WTC11 (cell line): Measurements from ENCODE around the gene JOSD2. TPM values are rescaled to one million over a fixed set of nuclear protein-coding genes. Genes with fewer than 3 reads are reported as not detected.

Source experiments
- ATAC-seq: fragments of 200-7000 bp; cut with Tn5 transposase; 2 replicates; pipeline ENCODE4 v1.10.0; 2021; ENCODE audit warnings: mild to moderate bottlenecking, moderate library complexity
- CTCF ChIA-PET: fragments of 300-600 bp; sonication (Branson Sonifier 250); formaldehyde crosslinking; loops from one replicate; lab custom pipeline; 2021; ENCODE audit warnings: antibody characterized with exemption; lab: Charles Lee
- POLR2A ChIA-PET: fragments of 350-600 bp; sonication (Branson Sonifier 250); formaldehyde crosslinking; loops from one replicate; lab custom pipeline; 2021; ENCODE audit warnings: antibody characterized with exemption; lab: Charles Lee
- DNase-seq: peaks from one replicate; pipeline ENCODE4 v3.0.0; 2021; ENCODE audit warnings: low spot score
- H3K27ac Mint-ChIP-seq: 2 replicates; pipeline ENCODE4 v1.8.0; 2021; ENCODE audit warnings: mixed read lengths
- H3K27me3 Mint-ChIP-seq: 2 replicates; pipeline ENCODE4 v1.8.0; 2021; ENCODE audit warnings: low read depth, mild to moderate bottlenecking, moderate library complexity, mixed read lengths
- H3K36me3 Mint-ChIP-seq: 2 replicates; pipeline ENCODE4 v1.8.0; 2021; ENCODE audit warnings: mixed read lengths
- H3K4me1 Mint-ChIP-seq: 2 replicates; pipeline ENCODE4 v1.8.0; 2022; ENCODE audit warnings: mixed read lengths
- H3K4me3 Mint-ChIP-seq: 2 replicates; pipeline ENCODE4 v1.8.0; 2021; ENCODE audit warnings: mild to moderate bottlenecking, moderate library complexity, mixed read lengths
- H3K9me3 Mint-ChIP-seq: 2 replicates; pipeline ENCODE4 v1.8.0; 2021; ENCODE audit warnings: mixed read lengths
- CTCF ChIP-seq: fragments of 200-600 bp; IDR thresholded peaks from 2 replicates; pipeline ENCODE4 v1.8.0; 2022; ENCODE audit warnings: antibody characterized with exemption
- ELF4 ChIP-seq: sonication (generic); formaldehyde crosslinking; IDR thresholded peaks from 2 replicates; pipeline ENCODE4 v1.8.1; 2022; ENCODE audit warnings: low read depth, mild to moderate bottlenecking, moderate library complexity, missing genetic modification reagents
- EMX1 ChIP-seq: fragments of 250-450 bp; sonication (Bioruptor Pico); IDR thresholded peaks from 2 replicates; pipeline ENCODE4 v1.8.0; 2021; ENCODE audit warnings: mild to moderate bottlenecking
- ESRRA ChIP-seq: sonication (generic); formaldehyde crosslinking; IDR thresholded peaks from 2 replicates; pipeline ENCODE4 v1.8.1; 2022; ENCODE audit warnings: mild to moderate bottlenecking, missing genetic modification reagents, borderline replicate concordance
- HMGA2 ChIP-seq: fragments of 250-450 bp; sonication (Bioruptor Pico); IDR thresholded peaks from 2 replicates; pipeline ENCODE4 v1.4.0; 2021; ENCODE audit warnings: mild to moderate bottlenecking, moderate library complexity
- NFATC4 ChIP-seq: fragments of 250-450 bp; sonication (Bioruptor Pico); IDR thresholded peaks from 2 replicates; pipeline ENCODE4 v1.9.0; 2021; ENCODE audit warnings: mild to moderate bottlenecking
- PRRX2 ChIP-seq: fragments of 250-450 bp; sonication (Bioruptor Pico); IDR thresholded peaks from 2 replicates; pipeline ENCODE4 v1.8.0; 2021; ENCODE audit warnings: mild to moderate bottlenecking
- SP1 ChIP-seq: sonication (generic); formaldehyde crosslinking; conservative IDR thresholded peaks from 2 replicates; pipeline ENCODE4 v1.8.1; 2022; ENCODE audit warnings: missing genetic modification reagents
- TEAD4 ChIP-seq: sonication (generic); formaldehyde crosslinking; IDR thresholded peaks from 2 replicates; pipeline ENCODE4 v1.8.0; 2022; ENCODE audit warnings: mild to moderate bottlenecking, missing genetic modification reagents
- ZBTB21 ChIP-seq: sonication (generic); formaldehyde crosslinking; IDR thresholded peaks from 2 replicates; pipeline ENCODE4 v1.8.1; 2023; ENCODE audit warnings: mild to moderate bottlenecking, missing genetic modification reagents, borderline replicate concordance
- ZMAT4 ChIP-seq: fragments of 250-450 bp; sonication (Bioruptor Pico); IDR thresholded peaks from 2 replicates; pipeline ENCODE4 v1.9.0; 2021; ENCODE audit warnings: mild to moderate bottlenecking
- ZNF121 ChIP-seq: sonication (generic); formaldehyde crosslinking; IDR thresholded peaks from 2 replicates; pipeline ENCODE4 v1.8.0; 2023; ENCODE audit warnings: missing genetic modification reagents
- ZNF396 ChIP-seq: fragments of 250-450 bp; sonication (Bioruptor Pico); IDR thresholded peaks from 2 replicates; pipeline ENCODE4 v1.8.0; 2021; ENCODE audit warnings: mild to moderate bottlenecking, moderate library complexity, borderline replicate concordance
- ZNF416 ChIP-seq: fragments of 250-450 bp; sonication (Bioruptor Pico); IDR thresholded peaks from 2 replicates; pipeline ENCODE4 v1.9.0; 2021; ENCODE audit warnings: mild to moderate bottlenecking, inconsistent platforms
- ZNF425 ChIP-seq: fragments of 250-450 bp; sonication (Bioruptor Pico); conservative IDR thresholded peaks from 2 replicates; pipeline ENCODE4 v1.9.0; 2021; ENCODE audit warnings: mild to moderate bottlenecking
- ZNF512 ChIP-seq: sonication (generic); formaldehyde crosslinking; IDR thresholded peaks from 2 replicates; pipeline ENCODE4 v1.8.1; 2022; ENCODE audit warnings: missing genetic modification reagents, borderline replicate concordance
- total RNA-seq: library from RNA; stranded (reverse); gene quantifications from 3 replicates; pipeline ENCODE4 v1.2.3, GENCODE V29; 2021
- TF ChIP-seq, protein P1 (sequence below): sonication (generic); formaldehyde crosslinking; IDR thresholded peaks from 2 replicates; pipeline ENCODE4 v1.8.1; 2023; ENCODE audit warnings: mild to moderate bottlenecking, moderate library complexity, missing genetic modification reagents
- TF ChIP-seq, protein P2 (sequence below): sonication (generic); formaldehyde crosslinking; IDR thresholded peaks from 2 replicates; pipeline ENCODE4 v1.8.1; 2022; ENCODE audit warnings: mild to moderate bottlenecking, moderate library complexity, missing genetic modification reagents
- TF ChIP-seq, protein P3 (sequence below): sonication (generic); formaldehyde crosslinking; IDR thresholded peaks from 2 replicates; pipeline ENCODE4 v1.8.1; 2022; ENCODE audit warnings: mild to moderate bottlenecking, missing genetic modification reagents, moderate library complexity, borderline replicate concordance
- TF ChIP-seq, protein P4 (sequence below): sonication (generic); formaldehyde crosslinking; IDR thresholded peaks from 2 replicates; pipeline ENCODE4 v1.8.0; 2022; ENCODE audit warnings: mild to moderate bottlenecking, missing genetic modification reagents
- TF ChIP-seq, protein P5 (sequence below): sonication (generic); formaldehyde crosslinking; IDR thresholded peaks from 2 replicates; pipeline ENCODE4 v1.8.1; 2022; ENCODE audit warnings: low read depth, missing genetic modification reagents, borderline replicate concordance

Gene JOSD2
- total RNA-seq, 1 experiment from 2014 or later = 4.0 TPM

DNA sequence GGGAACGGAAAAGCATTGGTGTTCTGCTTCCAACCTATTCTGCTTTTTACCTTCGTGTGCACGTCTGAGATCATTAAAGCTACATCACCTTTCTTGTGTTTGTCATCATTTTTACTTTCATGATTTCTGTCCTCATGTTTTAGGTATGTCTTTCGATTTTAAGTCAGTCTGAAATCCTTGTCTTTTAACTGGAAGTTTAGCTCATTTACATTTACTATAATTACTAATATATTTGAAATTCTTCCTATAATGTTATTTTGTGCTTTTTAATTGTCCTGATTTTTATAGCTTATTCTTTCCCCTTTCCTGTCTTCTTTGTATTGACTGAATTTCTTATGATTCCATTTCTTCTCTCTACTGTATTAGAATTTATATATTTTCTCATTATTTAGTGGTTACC lies 22.0 kb upstream of the JOSD2 start (continued):
- TF ChIP-seq, protein P1, sequence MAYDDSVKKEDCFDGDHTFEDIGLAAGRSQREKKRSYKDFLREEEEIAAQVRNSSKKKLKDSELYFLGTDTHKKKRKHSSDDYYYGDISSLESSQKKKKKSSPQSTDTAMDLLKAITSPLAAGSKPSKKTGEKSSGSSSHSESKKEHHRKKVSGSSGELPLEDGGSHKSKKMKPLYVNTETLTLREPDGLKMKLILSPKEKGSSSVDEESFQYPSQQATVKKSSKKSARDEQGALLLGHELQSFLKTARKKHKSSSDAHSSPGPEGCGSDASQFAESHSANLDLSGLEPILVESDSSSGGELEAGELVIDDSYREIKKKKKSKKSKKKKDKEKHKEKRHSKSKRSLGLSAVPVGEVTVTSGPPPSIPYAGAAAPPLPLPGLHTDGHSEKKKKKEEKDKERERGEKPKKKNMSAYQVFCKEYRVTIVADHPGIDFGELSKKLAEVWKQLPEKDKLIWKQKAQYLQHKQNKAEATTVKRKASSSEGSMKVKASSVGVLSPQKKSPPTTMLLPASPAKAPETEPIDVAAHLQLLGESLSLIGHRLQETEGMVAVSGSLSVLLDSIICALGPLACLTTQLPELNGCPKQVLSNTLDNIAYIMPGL (CRISPR knock-in tag) = no peak
- TF ChIP-seq, protein P2, sequence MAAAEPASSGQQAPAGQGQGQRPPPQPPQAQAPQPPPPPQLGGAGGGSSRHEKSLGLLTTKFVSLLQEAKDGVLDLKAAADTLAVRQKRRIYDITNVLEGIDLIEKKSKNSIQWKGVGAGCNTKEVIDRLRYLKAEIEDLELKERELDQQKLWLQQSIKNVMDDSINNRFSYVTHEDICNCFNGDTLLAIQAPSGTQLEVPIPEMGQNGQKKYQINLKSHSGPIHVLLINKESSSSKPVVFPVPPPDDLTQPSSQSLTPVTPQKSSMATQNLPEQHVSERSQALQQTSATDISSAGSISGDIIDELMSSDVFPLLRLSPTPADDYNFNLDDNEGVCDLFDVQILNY (CRISPR knock-in tag) = no peak
- TF ChIP-seq, protein P3, sequence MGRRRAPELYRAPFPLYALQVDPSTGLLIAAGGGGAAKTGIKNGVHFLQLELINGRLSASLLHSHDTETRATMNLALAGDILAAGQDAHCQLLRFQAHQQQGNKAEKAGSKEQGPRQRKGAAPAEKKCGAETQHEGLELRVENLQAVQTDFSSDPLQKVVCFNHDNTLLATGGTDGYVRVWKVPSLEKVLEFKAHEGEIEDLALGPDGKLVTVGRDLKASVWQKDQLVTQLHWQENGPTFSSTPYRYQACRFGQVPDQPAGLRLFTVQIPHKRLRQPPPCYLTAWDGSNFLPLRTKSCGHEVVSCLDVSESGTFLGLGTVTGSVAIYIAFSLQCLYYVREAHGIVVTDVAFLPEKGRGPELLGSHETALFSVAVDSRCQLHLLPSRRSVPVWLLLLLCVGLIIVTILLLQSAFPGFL (CRISPR knock-in tag) = no peak
- TF ChIP-seq, protein P4, sequence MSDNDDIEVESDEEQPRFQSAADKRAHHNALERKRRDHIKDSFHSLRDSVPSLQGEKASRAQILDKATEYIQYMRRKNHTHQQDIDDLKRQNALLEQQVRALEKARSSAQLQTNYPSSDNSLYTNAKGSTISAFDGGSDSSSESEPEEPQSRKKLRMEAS (CRISPR knock-in tag) = no peak
- TF ChIP-seq ZNF396 (CRISPR knock-in tag) (no peak), ZBTB21 (CRISPR knock-in tag) (no peak), ZMAT4 (no peak), ZNF121 (CRISPR knock-in tag) (no peak), ZNF416 (CRISPR knock-in tag) (no peak), TEAD4 (no peak), CTCF (no peak), ESRRA (CRISPR knock-in tag) (no peak), ZNF425 (no peak)

DNA sequence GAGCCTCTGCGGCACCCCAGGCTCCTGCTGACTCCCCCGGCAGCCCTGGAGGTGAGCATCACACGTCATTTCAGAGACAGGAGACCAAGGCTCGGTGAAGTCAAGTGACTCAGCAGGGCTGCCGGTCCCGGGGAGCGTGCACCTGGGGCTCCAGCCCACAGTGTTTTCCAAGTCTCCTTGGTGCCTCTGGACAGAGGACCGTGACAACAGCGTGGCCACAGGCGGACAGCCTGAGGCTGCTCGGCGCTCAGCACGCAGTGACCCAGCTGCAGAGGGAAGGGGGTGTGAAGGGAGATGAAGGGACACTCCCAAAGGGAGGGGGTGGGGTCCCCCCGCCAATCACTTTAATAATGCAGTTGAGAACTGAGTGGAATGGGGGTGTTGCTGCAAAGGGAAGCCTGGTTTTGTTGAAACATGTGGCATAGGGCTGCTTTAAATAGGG lies 20.2 kb upstream of the JOSD2 start:
- TF ChIP-seq SP1 (CRISPR knock-in tag) (no peak), ZNF416 (CRISPR knock-in tag) (no peak), PRRX2 (CRISPR knock-in tag) (no peak), ZNF396 (CRISPR knock-in tag) (no peak), NFATC4 (CRISPR knock-in tag) (no peak), ZNF512 (CRISPR knock-in tag) (no peak), ELF4 (CRISPR knock-in tag) (no peak), HMGA2 (no peak), EMX1 (no peak)
- TF ChIP-seq, protein P2 (CRISPR knock-in tag) = no peak
- TF ChIP-seq, protein P5, sequence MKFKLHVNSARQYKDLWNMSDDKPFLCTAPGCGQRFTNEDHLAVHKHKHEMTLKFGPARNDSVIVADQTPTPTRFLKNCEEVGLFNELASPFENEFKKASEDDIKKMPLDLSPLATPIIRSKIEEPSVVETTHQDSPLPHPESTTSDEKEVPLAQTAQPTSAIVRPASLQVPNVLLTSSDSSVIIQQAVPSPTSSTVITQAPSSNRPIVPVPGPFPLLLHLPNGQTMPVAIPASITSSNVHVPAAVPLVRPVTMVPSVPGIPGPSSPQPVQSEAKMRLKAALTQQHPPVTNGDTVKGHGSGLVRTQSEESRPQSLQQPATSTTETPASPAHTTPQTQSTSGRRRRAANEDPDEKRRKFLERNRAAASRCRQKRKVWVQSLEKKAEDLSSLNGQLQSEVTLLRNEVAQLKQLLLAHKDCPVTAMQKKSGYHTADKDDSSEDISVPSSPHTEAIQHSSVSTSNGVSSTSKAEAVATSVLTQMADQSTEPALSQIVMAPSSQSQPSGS (CRISPR knock-in tag) = no peak
- peaks cover 16% of the 10 kb centered on the region for H3K36me3 Mint-ChIP-seq
- ChIA-PET CTCF (interaction anchor here (4.4 kb wide), 1 partner anchor 13 kb away, joined by 30 read pairs; no protein-coding TSS in a partner anchor), POLR2A (no interaction called here)
- no peak for DNase-seq
- no peak overlapping the region for H3K27ac Mint-ChIP-seq
- no peak overlapping the region for H3K4me3 Mint-ChIP-seq
- ATAC-seq = no peak
- peaks cover 27% of the 10 kb centered on the region for H3K27me3 Mint-ChIP-seq
- H3K9me3 Mint-ChIP-seq = peaks cover 21% of the 10 kb centered on the region
- 0 out of 2 replicates have a peak, but pooled peaks cover 2% of the 10 kb centered on the region for H3K4me1 Mint-ChIP-seq
